GM18517 (cell line): ENCODE results near the gene DDX55.
"Not testable (repeated sequence)": the region's sequence is repeated elsewhere in the genome, so short reads cannot be mapped to it uniquely, and the experiment has no call there.

Experiments used
- ATAC-seq: cut with Tn5 transposase; IDR thresholded peaks from one replicate; pipeline ENCODE4 v1.9.1; 2021; ENCODE audit warnings: mild to moderate bottlenecking, moderate library complexity; ENCODE audit not compliant: unreplicated experiment

The DDX55 gene, protein sequence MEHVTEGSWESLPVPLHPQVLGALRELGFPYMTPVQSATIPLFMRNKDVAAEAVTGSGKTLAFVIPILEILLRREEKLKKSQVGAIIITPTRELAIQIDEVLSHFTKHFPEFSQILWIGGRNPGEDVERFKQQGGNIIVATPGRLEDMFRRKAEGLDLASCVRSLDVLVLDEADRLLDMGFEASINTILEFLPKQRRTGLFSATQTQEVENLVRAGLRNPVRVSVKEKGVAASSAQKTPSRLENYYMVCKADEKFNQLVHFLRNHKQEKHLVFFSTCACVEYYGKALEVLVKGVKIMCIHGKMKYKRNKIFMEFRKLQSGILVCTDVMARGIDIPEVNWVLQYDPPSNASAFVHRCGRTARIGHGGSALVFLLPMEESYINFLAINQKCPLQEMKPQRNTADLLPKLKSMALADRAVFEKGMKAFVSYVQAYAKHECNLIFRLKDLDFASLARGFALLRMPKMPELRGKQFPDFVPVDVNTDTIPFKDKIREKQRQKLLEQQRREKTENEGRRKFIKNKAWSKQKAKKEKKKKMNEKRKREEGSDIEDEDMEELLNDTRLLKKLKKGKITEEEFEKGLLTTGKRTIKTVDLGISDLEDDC

DNA sequence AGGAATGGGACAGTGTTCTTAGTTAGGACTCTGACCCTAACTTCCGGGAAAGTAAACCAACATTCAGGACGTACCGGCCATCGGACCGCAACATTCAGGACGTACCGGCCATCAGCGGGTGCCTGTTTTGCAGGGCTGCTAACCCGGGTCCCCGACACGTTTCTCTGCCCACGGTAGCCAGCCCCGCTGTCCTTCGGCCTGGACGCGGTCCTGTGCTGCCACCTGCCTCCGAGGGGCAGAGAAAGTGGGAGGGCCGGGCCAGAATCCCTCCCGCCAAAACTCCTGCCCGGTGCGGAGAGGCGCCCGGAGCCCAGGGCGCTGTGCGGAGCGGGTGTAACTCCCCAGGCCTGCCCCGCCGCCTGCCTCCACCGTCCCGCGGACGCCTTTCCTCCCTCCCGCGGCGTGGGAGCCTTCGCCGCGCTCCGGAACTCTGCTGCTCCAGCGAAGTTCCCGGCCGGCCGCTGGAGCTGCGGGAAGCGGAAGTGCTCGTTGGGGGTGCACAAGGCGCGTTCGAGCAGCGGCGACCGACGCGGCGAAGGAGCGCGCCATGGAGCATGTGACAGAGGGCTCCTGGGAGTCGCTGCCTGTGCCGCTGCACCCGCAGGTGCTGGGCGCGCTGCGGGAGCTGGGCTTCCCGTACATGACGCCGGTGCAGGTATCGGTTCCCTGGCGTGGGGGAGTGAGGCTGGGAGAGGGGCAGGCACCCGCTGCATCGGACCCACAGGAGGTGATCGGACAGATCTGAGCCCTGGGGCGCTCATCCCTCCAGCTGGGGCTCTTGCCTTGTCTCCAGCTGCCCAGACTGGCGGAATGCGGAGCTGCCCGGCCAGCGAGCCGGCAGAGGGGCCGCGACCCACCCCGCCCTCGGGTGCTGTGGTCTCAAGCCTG, at the start of gene DDX55:
TSS of gene DDX55 (plus strand) at position 498 of the 888 bp plus-strand sequence. CDS start at position 548, 50 bp downstream.
- ATAC-seq = peak; percentile 84

DNA sequence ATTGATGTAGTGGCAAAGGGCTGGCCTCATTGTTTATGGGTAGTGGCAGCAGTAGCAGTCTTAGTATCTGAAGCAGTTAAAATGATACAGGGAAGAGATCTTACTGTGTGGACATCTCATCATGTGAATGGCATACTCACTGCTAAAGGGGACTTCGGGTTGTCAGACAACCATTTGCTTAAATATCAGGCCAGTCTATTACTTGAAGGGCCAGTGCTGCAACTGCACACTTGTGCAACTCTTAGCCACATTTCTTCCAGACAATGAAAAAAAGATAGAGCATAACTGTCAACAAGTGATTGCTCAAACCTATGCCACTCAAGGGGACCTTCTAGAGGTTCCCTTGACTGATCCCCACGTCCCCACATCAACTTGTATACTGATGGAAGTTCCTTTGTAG, 47.8 kb upstream of the DDX55 start:
- not testable (repeated sequence) for ATAC-seq

DNA sequence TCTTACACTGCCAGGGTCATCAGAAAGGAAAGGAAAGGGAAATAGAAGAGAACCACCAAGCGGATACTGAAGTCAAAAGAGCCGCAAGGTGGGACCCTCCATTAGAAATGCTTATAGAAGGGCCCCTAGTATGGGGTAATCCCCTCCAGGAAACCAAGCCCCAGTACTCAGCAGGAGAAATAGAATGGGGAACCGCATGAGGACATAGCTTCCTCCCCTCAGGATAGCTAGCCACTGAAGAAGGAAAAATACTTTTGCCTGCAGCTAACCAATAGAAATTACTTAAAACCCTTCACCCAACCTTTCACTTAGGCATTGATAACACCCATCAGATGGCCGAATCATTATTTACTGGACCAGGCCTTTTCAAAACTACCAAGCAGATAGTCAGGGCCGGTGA, 47.1 kb upstream of the DDX55 start:
- ATAC-seq = not testable (repeated sequence)

DNA sequence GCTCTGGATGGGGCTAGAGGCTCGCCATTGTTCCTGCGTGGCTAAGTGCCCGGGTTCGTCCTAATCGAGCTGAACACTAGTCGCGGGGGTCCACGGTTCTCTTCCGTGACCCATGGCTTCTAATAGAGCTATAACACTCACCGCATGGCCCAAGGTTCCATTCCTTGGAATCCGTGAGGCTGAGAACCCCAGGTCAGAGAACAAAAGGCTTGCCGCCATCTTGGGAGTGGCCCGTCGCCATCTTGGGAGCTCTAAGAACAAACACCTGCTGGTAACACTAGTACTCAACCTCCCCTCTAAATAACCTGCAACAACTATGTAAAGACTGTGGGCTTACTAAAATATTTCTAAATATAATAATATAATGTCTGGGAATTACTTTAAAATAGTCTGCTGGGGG, 43.4 kb upstream of the DDX55 start:
- ATAC-seq = not testable (repeated sequence)

DNA sequence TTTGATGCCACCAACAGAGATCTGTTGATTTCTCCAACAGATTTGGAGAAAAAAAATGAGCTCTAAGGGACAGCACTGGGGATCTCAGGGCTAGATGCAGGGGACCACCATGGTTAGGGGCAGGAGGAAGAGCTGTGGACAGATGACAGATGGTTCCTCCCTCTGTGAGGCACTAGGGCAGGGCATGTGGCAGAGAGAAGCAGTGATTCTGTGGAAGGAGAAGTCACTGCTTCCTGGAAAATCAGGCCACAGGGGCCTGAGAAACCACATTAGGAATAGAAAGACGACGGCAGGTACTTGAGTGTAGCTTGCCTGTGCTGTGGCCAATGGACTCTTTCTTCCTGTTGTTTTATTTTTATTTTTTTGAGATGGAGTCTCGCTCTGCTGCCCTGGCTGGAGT, 42.4 kb upstream of the DDX55 start:
- no peak for ATAC-seq

DNA sequence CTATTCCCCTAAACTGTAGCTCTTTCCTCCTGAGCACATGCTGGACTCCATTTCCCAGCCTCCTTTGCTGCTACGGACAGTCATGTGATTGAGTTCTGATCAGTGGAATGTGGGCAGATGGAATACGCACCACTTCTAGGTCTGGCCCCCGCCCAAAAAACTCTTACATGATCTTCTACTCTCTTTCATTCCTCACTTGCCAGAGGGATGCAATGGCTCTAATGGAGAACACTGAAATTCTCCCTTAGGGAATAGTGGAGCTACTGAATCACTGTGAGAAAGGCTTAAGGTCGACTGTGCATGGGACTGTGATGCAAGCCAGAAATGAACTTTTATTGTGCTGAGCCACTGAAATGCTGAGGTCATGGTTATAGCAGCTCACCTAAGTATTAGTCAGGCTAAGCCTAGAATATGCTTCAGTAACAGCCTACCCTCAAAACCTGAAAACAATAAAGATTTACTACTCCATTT, 30.5 kb upstream of the DDX55 start:
- no peak for ATAC-seq

DNA sequence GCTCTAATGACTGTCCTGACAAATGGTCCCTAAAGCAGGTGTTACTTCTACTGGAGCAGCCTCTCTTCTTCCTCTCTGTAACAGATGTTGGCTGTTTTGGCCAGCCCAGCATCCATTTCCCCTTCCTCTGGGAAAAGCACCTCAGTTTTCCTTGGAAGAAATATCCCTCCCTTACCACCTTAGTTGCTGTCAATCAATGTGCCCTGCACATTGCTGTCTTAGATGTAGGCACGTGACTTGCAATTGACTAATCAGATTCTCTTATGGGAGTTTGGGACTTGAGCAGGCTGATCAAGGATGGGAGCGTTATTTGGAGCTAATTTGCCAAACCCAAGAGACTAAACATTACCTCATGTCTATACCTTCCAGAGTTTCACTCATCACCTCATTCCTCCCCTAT, 29.5 kb upstream of the DDX55 start:
- ATAC-seq = no peak

DNA sequence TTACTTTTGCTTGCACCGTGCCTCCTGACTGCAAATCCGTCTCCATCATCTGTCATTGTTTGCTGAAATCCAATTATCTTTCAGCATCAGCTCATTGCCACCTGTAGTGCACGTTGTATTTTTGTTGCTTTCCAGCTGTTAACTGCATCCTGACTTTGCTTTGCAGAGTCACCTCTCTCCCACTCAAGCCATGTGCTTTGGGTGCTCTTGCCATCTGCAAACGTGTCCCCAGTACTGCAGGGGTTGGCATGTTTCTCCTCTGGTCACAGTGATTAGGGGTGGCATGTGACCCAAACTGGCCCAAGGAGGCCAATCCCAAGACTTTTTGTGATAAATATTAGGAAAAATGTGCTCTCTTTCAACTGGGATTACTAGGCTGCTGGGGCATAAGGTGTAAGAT, 28.0 kb upstream of the DDX55 start:
- no peak for ATAC-seq

DNA sequence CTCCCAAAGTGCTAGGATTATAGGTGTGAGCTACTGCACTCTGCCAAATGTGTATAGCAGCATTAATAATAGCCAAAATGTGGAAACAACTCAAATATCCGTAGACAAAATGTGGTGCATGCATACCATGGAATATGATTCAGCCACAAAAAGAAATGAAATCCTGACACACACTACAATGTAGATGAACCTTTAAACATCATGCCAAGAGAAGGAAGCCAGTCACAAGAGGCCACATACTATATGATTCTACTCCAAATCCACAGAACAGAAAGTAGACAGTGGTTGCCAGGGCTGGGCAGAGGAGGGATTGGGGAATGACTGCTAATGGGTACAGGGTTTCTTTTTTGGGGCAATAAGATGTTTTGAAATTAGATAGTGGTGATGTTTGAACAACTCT, 25.3 kb upstream of the DDX55 start:
- ATAC-seq = no peak

DNA sequence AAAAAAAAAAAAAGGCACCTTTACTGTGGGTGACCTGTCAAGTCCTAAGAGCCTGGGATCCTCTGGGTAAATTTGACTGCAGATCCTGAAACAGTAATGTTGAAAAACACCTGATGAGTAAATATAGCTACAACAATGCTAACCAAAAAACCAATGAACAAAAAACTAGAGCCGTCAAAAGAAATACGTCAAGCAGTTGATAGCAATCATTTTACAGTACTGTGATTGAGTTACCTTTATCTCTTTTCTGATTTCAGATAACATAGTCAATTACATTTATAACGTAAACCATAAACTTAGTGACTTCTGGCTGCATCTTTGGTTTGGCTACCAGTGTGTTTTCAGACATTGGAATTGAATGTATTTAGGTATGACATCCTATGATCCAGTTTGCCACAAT, 23.7 kb upstream of the DDX55 start:
- ATAC-seq = no peak

DNA sequence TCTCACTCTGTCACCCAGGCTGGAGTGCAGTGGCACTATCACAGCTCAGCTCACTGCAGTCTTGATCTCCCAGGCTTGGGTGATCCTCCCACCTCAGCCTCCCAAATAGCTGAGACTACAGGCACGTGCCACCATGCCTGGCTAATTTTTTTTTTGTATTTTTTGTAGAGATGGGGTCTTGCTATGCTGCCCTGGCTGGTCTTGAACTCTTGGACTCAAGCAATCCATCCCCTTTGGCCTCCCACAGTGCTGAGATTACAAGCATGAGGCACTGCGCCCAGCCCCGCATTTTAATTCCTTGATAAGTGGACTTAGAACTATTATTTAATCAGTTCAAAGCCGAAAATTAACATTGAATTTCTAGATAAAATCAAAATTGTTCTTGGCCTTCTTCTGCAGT, 23.1 kb upstream of the DDX55 start:
- ATAC-seq = not testable (repeated sequence)

DNA sequence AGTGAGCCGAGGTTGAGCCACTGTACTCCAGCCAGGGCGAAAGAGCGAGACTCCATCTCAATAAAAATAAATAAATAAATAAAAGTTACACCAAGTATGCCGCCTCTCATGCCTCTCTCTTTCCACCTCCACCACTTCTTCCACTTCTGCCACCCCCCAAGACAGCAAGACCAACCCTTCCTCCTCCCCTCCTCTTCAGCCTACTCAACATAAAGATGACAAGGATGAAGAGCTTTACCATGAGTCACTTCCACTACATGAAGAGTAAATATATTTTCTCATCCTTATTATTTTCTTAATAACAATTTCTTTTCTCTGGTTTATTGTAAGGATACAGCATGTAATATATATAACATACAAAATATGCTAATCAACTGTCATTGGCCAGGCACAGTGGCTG, 21.1 kb upstream of the DDX55 start:
- ATAC-seq = no peak

DNA sequence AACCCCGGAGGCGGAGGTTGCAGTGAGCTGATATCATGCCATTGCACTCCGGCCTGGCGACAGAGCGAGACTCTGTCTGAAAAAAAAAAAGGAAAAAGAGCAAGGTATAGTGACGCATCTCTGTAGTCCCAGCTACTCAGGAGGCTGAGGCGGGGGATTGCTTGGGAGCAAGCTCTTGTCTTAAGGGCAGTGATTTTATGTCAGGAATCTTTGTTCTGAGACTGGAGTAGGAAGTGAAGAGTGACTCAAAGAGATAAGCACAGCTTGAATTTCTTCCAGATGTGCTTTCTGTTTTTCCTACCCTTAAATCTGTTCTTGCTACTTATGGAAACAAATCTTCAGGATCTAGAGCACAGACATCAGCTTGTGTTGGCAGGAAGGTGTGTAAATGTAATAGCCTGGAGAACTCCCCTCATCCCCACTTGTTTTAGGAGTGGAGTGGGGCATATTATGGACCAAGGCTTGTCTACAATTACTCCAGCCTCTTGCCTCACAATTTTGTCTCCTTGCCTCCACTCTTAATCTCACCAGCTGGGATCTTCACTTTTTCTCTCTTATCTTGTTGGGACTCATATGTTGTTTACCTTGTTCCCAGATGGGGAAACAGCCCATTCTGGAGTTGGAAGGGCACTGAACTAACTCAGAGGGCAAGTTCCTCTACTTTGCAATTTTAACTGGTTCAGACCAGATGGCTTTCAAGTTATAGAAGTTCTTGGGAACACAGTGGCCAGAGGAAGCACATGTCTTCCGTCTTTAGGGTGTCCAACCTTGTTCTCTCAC, 10.0 kb upstream of the DDX55 start:
- ATAC-seq = no peak

DNA sequence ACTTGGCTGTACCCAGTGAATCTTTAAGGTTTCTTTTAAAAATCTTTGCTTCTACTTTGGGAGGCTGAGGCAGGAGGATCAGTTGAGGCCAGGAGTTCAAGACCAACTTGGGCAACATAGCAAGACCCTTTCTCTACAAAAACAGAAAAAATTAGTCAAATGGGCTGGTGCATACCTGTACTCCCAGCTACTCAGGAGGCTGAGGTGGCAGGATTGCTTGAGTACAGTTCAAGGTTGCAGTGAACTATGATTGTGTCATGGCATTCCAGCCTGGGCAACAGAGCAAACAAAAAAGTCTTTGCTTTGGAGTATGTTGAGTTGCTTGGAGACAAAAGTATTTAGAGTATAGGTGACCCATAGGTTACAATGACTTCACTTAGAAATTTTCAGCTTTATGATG, 6.2 kb upstream of the DDX55 start:
- ATAC-seq = no peak

DNA sequence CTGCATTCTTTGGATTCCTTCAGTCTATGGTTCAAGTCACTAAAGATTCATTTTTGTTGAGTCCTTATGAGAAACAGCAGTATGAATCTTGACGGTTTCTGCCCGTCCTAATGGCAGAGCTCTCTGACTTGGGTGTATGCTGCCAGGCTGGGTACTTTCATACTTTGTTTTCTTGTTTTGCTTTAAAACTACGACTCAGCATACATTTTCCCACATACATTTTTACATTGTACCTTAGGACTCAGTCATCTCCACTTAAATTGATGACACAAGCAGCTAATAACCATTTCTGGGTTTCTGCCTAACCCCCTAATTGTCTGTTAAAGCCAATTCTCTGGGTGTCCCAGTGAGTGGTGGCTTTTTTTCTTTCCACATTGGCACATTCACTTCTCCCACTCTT, 4.8 kb upstream of the DDX55 start:
- no peak for ATAC-seq

DNA sequence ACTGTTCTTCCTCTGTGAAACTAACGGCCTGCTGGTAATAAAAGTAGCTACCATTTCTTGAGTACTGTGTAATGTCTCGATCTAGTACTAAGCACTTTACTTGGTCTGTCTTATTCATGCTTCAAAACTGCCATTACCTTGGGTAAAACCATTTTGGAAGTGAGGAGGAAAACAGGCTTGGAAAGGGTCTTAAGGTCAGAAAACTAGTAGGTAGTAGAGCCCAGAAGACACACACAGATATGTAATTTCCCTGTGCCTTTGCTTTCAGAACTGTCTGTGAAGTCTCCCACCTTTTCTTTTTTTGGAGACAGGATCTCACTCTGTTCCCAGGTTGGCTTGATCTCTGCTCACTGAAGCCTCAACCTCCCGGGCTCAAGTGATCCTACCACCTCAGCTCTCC, 3.4 kb upstream of the DDX55 start:
- ATAC-seq = no peak

DNA sequence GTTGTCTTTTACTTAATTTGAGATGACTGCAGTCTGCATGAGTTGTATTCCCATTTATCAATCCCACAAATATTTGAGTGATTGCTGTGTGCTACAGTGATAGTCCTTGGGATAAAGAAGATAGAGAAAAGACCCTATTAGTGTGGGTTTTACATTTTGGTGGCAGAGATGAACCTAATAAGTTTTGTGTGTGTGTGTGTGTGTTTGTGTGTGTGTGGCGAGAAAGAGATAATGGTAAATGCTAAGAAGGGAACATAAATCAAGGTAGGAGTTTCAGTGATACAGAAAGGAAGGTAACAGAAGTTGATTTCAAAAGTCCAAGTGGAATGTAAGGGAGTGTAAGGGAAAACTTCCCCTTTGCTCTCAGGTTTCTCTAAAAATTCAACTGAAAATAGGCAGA, 2.6 kb upstream of the DDX55 start:
- no peak for ATAC-seq

DNA sequence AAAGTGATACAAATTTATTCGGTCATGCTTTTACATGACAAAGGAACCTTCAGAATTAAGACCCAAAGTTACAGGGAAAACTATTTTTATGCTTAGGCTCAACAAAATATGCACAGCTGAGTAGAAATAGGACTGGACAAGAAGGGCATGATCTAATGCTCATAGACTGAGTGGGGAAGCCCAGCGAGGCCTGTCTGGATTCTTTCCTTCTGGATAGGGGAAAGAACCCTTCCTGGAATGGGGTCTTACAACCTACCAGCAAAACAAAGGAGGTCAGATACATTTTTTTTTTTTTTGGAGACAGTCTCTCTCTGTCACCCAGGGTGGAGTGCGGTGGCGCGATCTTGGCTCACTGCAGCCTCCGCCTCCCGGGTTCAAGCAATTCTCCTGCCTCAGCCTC, 2.2 kb upstream of the DDX55 start:
- no peak for ATAC-seq

DNA sequence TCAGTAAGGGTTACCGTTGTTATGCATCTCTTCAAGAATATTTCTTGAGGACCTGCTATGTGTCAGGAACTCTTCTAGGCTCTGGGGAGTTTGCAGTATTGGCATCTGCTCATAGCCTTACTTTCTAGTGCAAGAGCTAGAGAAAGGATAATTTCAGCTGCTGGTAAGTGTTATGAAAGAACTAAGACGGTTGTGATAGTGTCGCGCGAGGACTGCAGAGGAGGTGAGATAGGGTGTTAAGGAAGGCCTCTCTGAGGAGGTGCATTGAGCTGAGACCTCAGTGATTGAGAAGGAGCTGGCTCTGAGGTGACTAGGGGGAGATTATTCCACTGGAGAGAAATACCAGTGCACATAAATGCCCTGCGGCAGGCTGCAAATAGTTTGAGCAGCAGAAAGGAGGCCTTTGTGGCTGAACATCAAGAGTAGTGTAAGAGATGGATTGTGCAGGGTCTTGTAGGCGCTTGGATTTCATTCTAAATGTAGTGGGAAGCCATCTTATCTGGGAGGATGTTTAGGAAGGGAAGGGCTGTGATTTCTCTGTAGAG, 824 bp downstream of the DDX55 start:
- no peak for ATAC-seq

DNA sequence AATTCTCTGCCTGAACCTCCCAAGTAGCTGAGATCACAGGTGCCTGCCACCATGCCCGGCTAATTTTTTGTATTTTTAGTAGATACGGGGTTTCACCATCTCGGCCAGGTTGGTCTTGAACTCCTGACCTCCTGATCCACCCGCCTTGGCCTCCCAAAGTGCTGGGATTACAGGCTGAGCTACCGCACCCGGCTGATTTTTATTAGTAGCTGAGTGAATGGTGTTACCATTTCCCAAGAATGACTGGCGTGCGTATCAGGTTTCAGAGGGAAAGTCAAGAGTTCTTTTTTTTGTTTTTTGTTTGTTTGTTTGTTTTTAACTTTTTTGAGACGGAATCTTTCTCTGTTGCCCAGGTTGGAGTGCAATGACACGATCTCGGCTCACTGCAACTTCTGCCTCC, 1.6 kb downstream of the DDX55 start:
- ATAC-seq = not testable (repeated sequence)
